ENCODE results near the gene FBN2. TPM values are rescaled to one million over a fixed set of nuclear protein-coding genes. Genes with fewer than 3 reads are reported as not detected.
"Not testable (repeated sequence)": the region's sequence is repeated elsewhere in the genome, so short reads cannot be mapped to it uniquely, and the experiment has no call there.

Gene FBN2
- total RNA-seq, 1 donor from 2014 or later = 23.8 TPM

GRCh38 chr5:128343168-128343567, 194.9 kb downstream of the FBN2 start:
- intact Hi-C loops (cut with DNase I) = no loop called here
- DNase-seq (ENCODE audit: missing footprints) (no peak), ATAC-seq (no peak)

GRCh38 chr5:128341056-128341455, 197.0 kb downstream of the FBN2 start:
- ATAC-seq (no peak), DNase-seq (ENCODE audit: missing footprints) (no peak)
- intact Hi-C loops (cut with DNase I) = no loop called here

GRCh38 chr5:128340648-128341047, 197.4 kb downstream of the FBN2 start:
- intact Hi-C loops (cut with DNase I) = no loop called here
- no peak for ATAC-seq
- no peak for DNase-seq (ENCODE audit: missing footprints)

GRCh38 chr5:128339585-128339984, 198.5 kb downstream of the FBN2 start:
- ATAC-seq (no peak), DNase-seq (ENCODE audit: missing footprints) (no peak)
- intact Hi-C loops (cut with DNase I) = loop anchor here (10.0 kb wide), 1 partner anchor 125 kb away; no protein-coding TSS in a partner anchor

GRCh38 chr5:128338649-128339048, 199.4 kb downstream of the FBN2 start:
- peak; percentile 79 for ATAC-seq
- no peak for DNase-seq (ENCODE audit: missing footprints)
- intact Hi-C loops (cut with DNase I) = loop anchor here (10.0 kb wide), 1 partner anchor 124 kb away; no protein-coding TSS in a partner anchor

GRCh38 chr5:128335339-128335738, 202.7 kb downstream of the FBN2 start:
- ATAC-seq (no peak), DNase-seq (ENCODE audit: missing footprints) (no peak)
- intact Hi-C loops (cut with DNase I) = loop anchor here (10.0 kb wide), 1 partner anchor 121 kb away; no protein-coding TSS in a partner anchor

- intact Hi-C loops (cut with DNase I) = loop anchor here (10.0 kb wide), 1 partner anchor 119 kb away; no protein-coding TSS in a partner anchor
- DNase-seq (ENCODE audit: missing footprints) (no peak), ATAC-seq (no peak)
Measured at GRCh38 chr5:128334010-128334716, 203.9 kb downstream of the FBN2 start.

- intact Hi-C loops (cut with DNase I) = loop anchor here (10.0 kb wide), 1 partner anchor 116 kb away; no protein-coding TSS in a partner anchor
- DNase-seq (ENCODE audit: missing footprints) = no peak
- ATAC-seq = no peak
Measured at GRCh38 chr5:128331261-128331660, 206.8 kb downstream of the FBN2 start.

GRCh38 chr5:128329386-128329939, 208.6 kb downstream of the FBN2 start:
- ATAC-seq = no peak
- intact Hi-C loops (cut with DNase I) = no loop called here
- no peak for DNase-seq (ENCODE audit: missing footprints)

GRCh38 chr5:128328446-128328845, 209.6 kb downstream of the FBN2 start:
- DNase-seq (ENCODE audit: missing footprints) (no peak), ATAC-seq (peak; percentile 60)
- intact Hi-C loops (cut with DNase I) = no loop called here

GRCh38 chr5:128328007-128328406, 210.0 kb downstream of the FBN2 start:
- ATAC-seq (no peak), DNase-seq (ENCODE audit: missing footprints) (no peak)
- intact Hi-C loops (cut with DNase I) = no loop called here

- intact Hi-C loops (cut with DNase I); DNase-seq (ENCODE audit: missing footprints); ATAC-seq: not testable (repeated sequence)
Measured at GRCh38 chr5:128321418-128321817, 216.6 kb downstream of the FBN2 start.

GRCh38 chr5:128318691-128319090, 219.4 kb downstream of the FBN2 start:
- intact Hi-C loops (cut with DNase I) = no loop called here
- DNase-seq (ENCODE audit: missing footprints) (no peak), ATAC-seq (no peak)

GRCh38 chr5:128317481-128317880, 220.6 kb downstream of the FBN2 start:
- DNase-seq (ENCODE audit: missing footprints) (no peak), ATAC-seq (no peak)
- intact Hi-C loops (cut with DNase I) = no loop called here

GRCh38 chr5:128315671-128316070, 222.4 kb downstream of the FBN2 start:
- intact Hi-C loops (cut with DNase I) = no loop called here
- DNase-seq (ENCODE audit: missing footprints) (no peak), ATAC-seq (no peak)

- intact Hi-C loops (cut with DNase I) = no loop called here
- ATAC-seq (no peak), DNase-seq (ENCODE audit: missing footprints) (no peak)
Measured at GRCh38 chr5:128305341-128305740, 232.7 kb downstream of the FBN2 start.

GRCh38 chr5:128304791-128305190, 233.3 kb downstream of the FBN2 start:
- DNase-seq (ENCODE audit: missing footprints) (no peak), ATAC-seq (no peak)
- intact Hi-C loops (cut with DNase I) = no loop called here

- DNase-seq (ENCODE audit: missing footprints) (no peak), ATAC-seq (no peak)
- intact Hi-C loops (cut with DNase I) = no loop called here
Measured at GRCh38 chr5:128304088-128304487, 234.0 kb downstream of the FBN2 start.

GRCh38 chr5:128303593-128303992, 234.5 kb downstream of the FBN2 start:
- DNase-seq (ENCODE audit: missing footprints) (no peak), ATAC-seq (no peak)
- intact Hi-C loops (cut with DNase I) = no loop called here

GRCh38 chr5:128300181-128300580, 237.9 kb downstream of the FBN2 start:
- intact Hi-C loops (cut with DNase I) = no loop called here
- ATAC-seq (no peak), DNase-seq (ENCODE audit: missing footprints) (no peak)

Measured in Right ventricle myocardium inferior (tissue), 1 donor.